GM23248 (cell line): ENCODE measurements around the gene DNAJC28. TPM values are rescaled to one million over a fixed set of nuclear protein-coding genes. Genes with fewer than 3 reads are reported as not detected.
"Not testable (repeated sequence)": the region's sequence is repeated elsewhere in the genome, so short reads cannot be mapped to it uniquely, and the experiment has no call there.

Experiments
- DNase-seq: peaks from one replicate; pipeline ENCODE4 v3.0.0-alpha.2; 2015
- H2AFZ ChIP-seq: fragments of 200-600 bp; sonication (generic); 2 replicates; pipeline ENCODE4 v1.6.1; 2016; ENCODE audit warnings: antibody characterized with exemption
- H3F3A ChIP-seq: fragments of 200-600 bp; sonication (generic); 2 replicates; pipeline ENCODE4 v1.6.1; 2016; ENCODE audit warnings: mild to moderate bottlenecking, antibody characterized with exemption, mixed run types; ENCODE audit not compliant: insufficient read depth
- H3K27ac ChIP-seq: fragments of 200-600 bp; sonication (generic); 2 replicates; pipeline ENCODE4 v1.5.1; 2016; ENCODE audit warnings: mild to moderate bottlenecking
- H3K27me3 ChIP-seq: fragments of 200-600 bp; sonication (generic); replicated peaks from 2 replicates; pipeline ENCODE4 v1.6.1; 2016; ENCODE audit warnings: mild to moderate bottlenecking; ENCODE audit not compliant: insufficient read depth
- H3K36me3 ChIP-seq: fragments of 200-600 bp; sonication (generic); 2 replicates; pipeline ENCODE4 v1.6.1; 2016; ENCODE audit warnings: low read depth, mild to moderate bottlenecking
- H3K4me1 ChIP-seq: fragments of 200-600 bp; sonication (generic); 2 replicates; pipeline ENCODE4 v1.6.1; 2016; ENCODE audit warnings: mild to moderate bottlenecking; ENCODE audit not compliant: insufficient read depth
- H3K4me2 ChIP-seq: fragments of 200-600 bp; sonication (generic); one replicate; pipeline ENCODE4 v1.6.1; 2016; ENCODE audit warnings: mild to moderate bottlenecking; ENCODE audit not compliant: unreplicated experiment
- H3K4me3 ChIP-seq: fragments of 200-600 bp; sonication (generic); 2 replicates; pipeline ENCODE4 v1.5.1; 2016; ENCODE audit warnings: mild to moderate bottlenecking
- H3K79me2 ChIP-seq: fragments of 200-600 bp; sonication (generic); 2 replicates; pipeline ENCODE4 v1.6.1; 2016; ENCODE audit warnings: mild to moderate bottlenecking; ENCODE audit not compliant: insufficient read depth
- H3K9ac ChIP-seq: fragments of 200-600 bp; sonication (generic); 2 replicates; pipeline ENCODE4 v1.6.1; 2016; ENCODE audit warnings: mild to moderate bottlenecking
- H3K9me2 ChIP-seq: fragments of 200-600 bp; sonication (generic); 2 replicates; pipeline ENCODE4 v1.6.1; 2016; ENCODE audit warnings: mixed run types, mild to moderate bottlenecking, moderate library complexity; ENCODE audit not compliant: insufficient read depth
- H3K9me3 ChIP-seq: fragments of 200-600 bp; sonication (generic); one replicate; pipeline ENCODE4 v1.6.1; 2017; ENCODE audit warnings: low read depth
- H4K20me1 ChIP-seq: fragments of 200-600 bp; sonication (generic); 2 replicates; pipeline ENCODE4 v1.6.0; 2016; ENCODE audit not compliant: insufficient read depth
- EZH2 ChIP-seq: fragments of 200-600 bp; sonication (generic); IDR thresholded peaks from 2 replicates; pipeline ENCODE4 v1.6.1; 2018; ENCODE audit warnings: antibody characterized with exemption, mild to moderate bottlenecking; ENCODE audit not compliant: insufficient read depth, poor library complexity, severe bottlenecking
- EZH2phosphoT487 ChIP-seq: fragments of 200-600 bp; sonication (generic); IDR thresholded peaks from 2 replicates; pipeline ENCODE4 v1.6.1; 2018; ENCODE audit warnings: antibody characterized with exemption, moderate library complexity, mild to moderate bottlenecking, low read depth; ENCODE audit not compliant: insufficient read depth
- WGBS, 2 experiments: methylation state at CpG; one replicate each; pipeline ENCODE4 v1.1.6; 2015 to 2017; ENCODE audit warnings: low lambda C conversion rate in 2 of 2, low coverage in 1 of 2; ENCODE audit errors: missing lambda C conversion rate in 2 of 2; 5-methylcytosine and 5-hydroxymethylcytosine counted together
- in situ Hi-C: fragments of 300-500 bp; cut with MboI; formaldehyde crosslinking; loops from 2 replicates; pipeline ENCODE4 v1.15.0; 2020
- polyA plus RNA-seq: library from polyadenylated mRNA; unstranded; fragments of >200 nt; fragmentation: Nextera tagmentation; extraction: Ambion mirVana; gene quantifications from 2 replicates; pipeline ENCODE4 v1.2.1, GENCODE V29; 2016
- total RNA-seq: library from RNA; depleted of rRNA; stranded (reverse); fragments of >200 nt; shearing (Covaris generic); gene quantifications from 2 replicates; pipeline ENCODE4 v1.2.3, GENCODE V29; 2014

The DNAJC28 gene
- total and polyA plus RNA-seq, 2 experiments from 2014 or later = 2.0 to 2.4 TPM

GRCh38 chr21:33477066-33477465 lies 14.4 kb downstream of the DNAJC28 start:
- DNase-seq = no peak
- Histone ChIP-seq H3K9ac (no peak overlapping the region), H2AFZ (no peak overlapping the region), H3K9me3 (no peaks in the 10 kb centered on the region), H3K4me1 (no peaks in the 10 kb centered on the region), H3K4me3 (no peak overlapping the region), H3K4me2 (no peak overlapping the region), H3K27me3 (no peaks in the 10 kb centered on the region), H3K9me2 (no peaks in the 10 kb centered on the region), H3K79me2 (peaks cover 66% of the 10 kb centered on the region), H3F3A (0 out of 2 replicates have a peak, but pooled peaks cover 4% of the 10 kb centered on the region), H4K20me1 (no peaks in the 10 kb centered on the region), H3K27ac (no peak overlapping the region), H3K36me3 (no peaks in the 10 kb centered on the region)
- 81 to 82% methylated on average over 7 of the region's 7 CpGs for WGBS, 2 experiments
- no peak for TF ChIP-seq EZH2phosphoT487
- TF ChIP-seq EZH2 = no peak
- in situ Hi-C loops = no loop called here

GRCh38 chr21:33473344-33473743 lies 18.2 kb downstream of the DNAJC28 start:
- H3K9me3 ChIP-seq = no peaks in the 10 kb centered on the region
- H2AFZ ChIP-seq = no peak overlapping the region
- WGBS, 2 experiments = 92 to 97% methylated on average over 2 to 3 of the region's 3 CpGs
- no peaks in the 10 kb centered on the region for H4K20me1 ChIP-seq
- no peak for DNase-seq
- in situ Hi-C loops = no loop called here
- H3F3A ChIP-seq = 0 out of 2 replicates have a peak, but pooled peaks cover 2% of the 10 kb centered on the region
- no peaks in the 10 kb centered on the region for H3K27me3 ChIP-seq
- TF ChIP-seq EZH2phosphoT487 = no peak
- TF ChIP-seq EZH2 = no peak
- H3K9ac ChIP-seq = no peak overlapping the region
- H3K27ac ChIP-seq = no peak overlapping the region
- no peak overlapping the region for H3K4me3 ChIP-seq
- no peaks in the 10 kb centered on the region for H3K4me1 ChIP-seq
- H3K9me2 ChIP-seq = no peaks in the 10 kb centered on the region
- H3K4me2 ChIP-seq = no peak overlapping the region
- H3K36me3 ChIP-seq = no peaks in the 10 kb centered on the region
- H3K79me2 ChIP-seq = peaks cover 99% of the 10 kb centered on the region

GRCh38 chr21:33470701-33471100 lies 20.8 kb downstream of the DNAJC28 start:
- peaks cover 6% of the 10 kb centered on the region; the same call in 1 of the 2 replicates for H3K36me3 ChIP-seq
- no peak for DNase-seq
- 98% methylated on average over 2 of the region's 2 CpGs for WGBS, 2 experiments
- no peaks in the 10 kb centered on the region for H3K27me3 ChIP-seq
- TF ChIP-seq EZH2 (no peak), EZH2phosphoT487 (no peak)
- H3K27ac ChIP-seq = no peak overlapping the region
- H3K9me3 ChIP-seq = no peaks in the 10 kb centered on the region
- peaks cover 83% of the 10 kb centered on the region for H3K79me2 ChIP-seq
- no peak overlapping the region for H2AFZ ChIP-seq
- H3K9me2 ChIP-seq = no peaks in the 10 kb centered on the region
- H3F3A ChIP-seq = no peaks in the 10 kb centered on the region
- in situ Hi-C loops = no loop called here
- no peak overlapping the region for H3K4me3 ChIP-seq
- no peak overlapping the region for H3K9ac ChIP-seq
- no peak overlapping the region for H3K4me2 ChIP-seq
- H4K20me1 ChIP-seq = no peaks in the 10 kb centered on the region
- no peaks in the 10 kb centered on the region for H3K4me1 ChIP-seq

- H3K9me3 ChIP-seq, H4K20me1 ChIP-seq, H3F3A ChIP-seq, H3K36me3 ChIP-seq, H3K27me3 ChIP-seq, H3K4me3 ChIP-seq, DNase-seq, in situ Hi-C loops, H2AFZ ChIP-seq, H3K9ac ChIP-seq, H3K4me2 ChIP-seq, H3K9me2 ChIP-seq, H3K4me1 ChIP-seq, H3K27ac ChIP-seq: not testable (repeated sequence)
- H3K79me2 ChIP-seq = peaks cover 69% of the 10 kb centered on the region
- 92 to 96% methylated on average over 4 of the region's 4 CpGs for WGBS, 2 experiments
Observed at GRCh38 chr21:33469183-33469582, 22.3 kb downstream of the DNAJC28 start.
